Dermis blood vessel endothelial cell (primary cell): ENCODE results near the gene FETUB. TPM values are rescaled to one million over a fixed set of nuclear protein-coding genes. Genes with fewer than 3 reads are reported as not detected.
"Not testable (repeated sequence)": the region's sequence is repeated elsewhere in the genome, so short reads cannot be mapped to it uniquely, and the experiment has no call there.

Experiments used
- DNase-seq: peaks from one replicate; pipeline ENCODE4 v3.0.0; 2010
- total RNA-seq: library from RNA; depleted of rRNA; stranded (reverse); fragments of >200 nt; gene quantifications from 2 replicates; pipeline ENCODE4 v1.2.3, GENCODE V29; 2014

Gene FETUB
- total RNA-seq, 1 donor from 2014 or later: not detected

GRCh38 chr3:186679151-186679550 lies 39.0 kb downstream of the FETUB start:
- no peak for DNase-seq

- no peak for DNase-seq
Measured at GRCh38 chr3:186680869-186681268, 40.7 kb downstream of the FETUB start.

- no peak for DNase-seq
Measured at GRCh38 chr3:186682812-186683211, 42.6 kb downstream of the FETUB start.

GRCh38 chr3:186683979-186684378 lies 43.8 kb downstream of the FETUB start:
- DNase-seq: no peak

GRCh38 chr3:186686475-186686874 lies 46.3 kb downstream of the FETUB start:
- not testable (repeated sequence) for DNase-seq

GRCh38 chr3:186687120-186687651 lies 47.0 kb downstream of the FETUB start:
- no peak for DNase-seq

- DNase-seq: not testable (repeated sequence)
Measured at GRCh38 chr3:186690304-186690703, 50.1 kb downstream of the FETUB start.

GRCh38 chr3:186691676-186692075 lies 51.5 kb downstream of the FETUB start:
- no peak for DNase-seq

- DNase-seq: no peak
Measured at GRCh38 chr3:186693843-186694242, 53.6 kb downstream of the FETUB start.

GRCh38 chr3:186694288-186695032 lies 54.3 kb downstream of the FETUB start:
- DNase-seq: no peak

- no peak for DNase-seq
Measured at GRCh38 chr3:186696522-186696921, 56.3 kb downstream of the FETUB start.

GRCh38 chr3:186697510-186697909 lies 57.3 kb downstream of the FETUB start:
- DNase-seq: no peak

GRCh38 chr3:186700267-186700666 lies 60.1 kb downstream of the FETUB start:
- no peak for DNase-seq

- DNase-seq: not testable (repeated sequence)
Measured at GRCh38 chr3:186702451-186702850, 62.3 kb downstream of the FETUB start.

Other genes with a start within 250 kb of the FETUB start
- 0.70 and 2.4 TPM in 2 replicates for gene CRYGS, start 96.0 kb upstream of the FETUB start, total RNA-seq
- 19.3 and 28.2 TPM in 2 replicates for gene TBCCD1, start 73.1 kb upstream of the FETUB start, total RNA-seq
- 60.4 and 91.1 TPM in 2 replicates for gene DNAJB11, start 69.7 kb upstream of the FETUB start, total RNA-seq
- gene AHSG, start 27.3 kb upstream of the FETUB start, total RNA-seq: 0.05 TPM in 1 of 2 replicates, not detected in the other
- gene HRG, start 25.6 kb downstream of the FETUB start, total RNA-seq: not detected in 2 replicates
- not detected in 2 replicates for gene KNG1, start 77.0 kb downstream of the FETUB start, total RNA-seq
- 564 and 1,344 TPM in 2 replicates for gene EIF4A2, start 143.2 kb downstream of the FETUB start, total RNA-seq
- 27.9 and 32.0 TPM in 2 replicates for gene RFC4, start 166.1 kb downstream of the FETUB start, total RNA-seq
- gene ADIPOQ, start 202.3 kb downstream of the FETUB start, total RNA-seq: not detected in 2 replicates